HepG2 (cell line): ENCODE results near the gene SMURF2. TPM values are rescaled to one million over a fixed set of nuclear protein-coding genes. Genes with fewer than 3 reads are reported as not detected.

Experiments used
- ATAC-seq: fragments of 200-7000 bp; cut with Tn5 transposase; 3 replicates; pipeline ENCODE4 v1.9.1; 2020; ENCODE audit warnings: mild to moderate bottlenecking, moderate library complexity
- BruUV-seq: library from RNA; stranded (reverse); fragments of 400-500 nt; replicated peaks from 2 replicates; lab custom pipeline; 2021; lab: Mats Ljungman, UMichigan
- CTCF ChIA-PET: fragments of 300-600 bp; formaldehyde crosslinking; extraction: SDS; loops from one replicate; lab custom pipeline; 2021; ENCODE audit warnings: low total read pairs, inconsistent platforms, low intra/inter-chr PET ratio; lab: Yijun Ruan, JAX
- POLR2A ChIA-PET: fragments of 350-600 bp; sonication (Branson Sonifier 250); formaldehyde crosslinking; loops from one replicate; lab custom pipeline; 2020; ENCODE audit warnings: antibody characterized with exemption, inconsistent platforms; lab: Yijun Ruan, JAX
- DNase-seq: peaks from one replicate; pipeline ENCODE4 v3.0.0-alpha.2; 2015; ENCODE audit warnings: low spot score
- FAIRE-seq: peaks from 3 replicates; lab custom pipeline; 2011; peaks lifted over from hg19 to GRCh38; lab: Jason Lieb, UNC
- H2AFZ ChIP-seq: one replicate; pipeline ENCODE4 v1.6.1; 2011; ENCODE audit warnings: low read length, inconsistent platforms
- H3K27ac ChIP-seq: fragments of 300-600 bp; 3 replicates; pipeline ENCODE4 v1.8.0; 2011; ENCODE audit warnings: mixed run types, mild to moderate bottlenecking, mixed read lengths, low read length, inconsistent platforms; ENCODE audit not compliant: insufficient read depth; ENCODE audit errors: extremely low read length
- H3K27me3 ChIP-seq, 2 experiments: fragments of 200-600 bp in 1 of 2; 2 replicates in 1 of 2; 3 replicates in 1 of 2; pipeline versions ENCODE4 v1.6.0 to v1.8.0; 2011; ENCODE audit warnings: low read length in 2 of 2, mild to moderate bottlenecking in 2 of 2, moderate library complexity in 2 of 2, inconsistent platforms in 1 of 2; ENCODE audit not compliant: insufficient read depth in 2 of 2, control insufficient read depth in 1 of 2
- H3K36me3 ChIP-seq, 2 experiments: fragments of 200-600 bp in 1 of 2; replicated peaks in 1 of 2; 2 replicates in 1 of 2; 3 replicates in 1 of 2; pipeline versions ENCODE4 v1.5.1 to v1.8.0; 2011; ENCODE audit warnings: low read length in 2 of 2, inconsistent platforms in 1 of 2; ENCODE audit not compliant: insufficient read depth in 2 of 2, control insufficient read depth in 1 of 2
- H3K4me1 ChIP-seq: 2 replicates; pipeline ENCODE4 v1.5.1; 2012; ENCODE audit warnings: low read length, inconsistent platforms; ENCODE audit not compliant: insufficient read depth
- H3K4me2 ChIP-seq: 2 replicates; pipeline ENCODE4 v1.6.0; 2011; ENCODE audit warnings: low read depth, low read length, inconsistent platforms
- H3K4me3 ChIP-seq, 3 experiments: fragments of 200-600 bp in 1 of 3; sonication (generic), shearing (Covaris generic) in 1 of 3; replicated peaks in 1 of 3; 2 replicates each; pipeline ENCODE4 v1.5.1; 2011 to 2016; ENCODE audit warnings: low read length in 3 of 3, inconsistent platforms in 2 of 3, low read depth in 2 of 3, mild to moderate bottlenecking in 2 of 3, control low read depth in 1 of 3, mixed read lengths in 1 of 3; ENCODE audit not compliant: insufficient read depth in 1 of 3
- H3K79me2 ChIP-seq: one replicate; pipeline ENCODE4 v1.6.1; 2011; ENCODE audit warnings: low read length, inconsistent platforms; ENCODE audit not compliant: insufficient read depth
- H3K9ac ChIP-seq: 2 replicates; pipeline ENCODE4 v1.6.0; 2011; ENCODE audit warnings: mild to moderate bottlenecking, low read depth, low read length, inconsistent platforms; ENCODE audit not compliant: insufficient read depth
- H3K9me3 ChIP-seq: 2 replicates; pipeline ENCODE4 v1.5.1; 2012; ENCODE audit warnings: mild to moderate bottlenecking, low read length
- H4K20me1 ChIP-seq: 2 replicates; pipeline ENCODE4 v1.6.0; 2011; ENCODE audit warnings: inconsistent platforms, mild to moderate bottlenecking, low read length, moderate library complexity; ENCODE audit not compliant: insufficient read depth
- ATRX ChIP-seq: sonication (generic); formaldehyde crosslinking; IDR thresholded peaks from 2 replicates; pipeline ENCODE4 v1.4.0; 2020; ENCODE audit warnings: missing genetic modification reagents, borderline replicate concordance
- MBD4 ChIP-seq: IDR thresholded peaks from 2 replicates; pipeline ENCODE4 v1.6.1; 2012; ENCODE audit warnings: low read length, inconsistent platforms, borderline replicate concordance
- MED8 ChIP-seq: sonication (generic); formaldehyde crosslinking; IDR thresholded peaks from 2 replicates; pipeline ENCODE4 v1.8.1; 2023; ENCODE audit warnings: mild to moderate bottlenecking, missing genetic modification reagents; ENCODE audit not compliant: insufficient replicate concordance
- SMYD3 ChIP-seq: sonication (generic); formaldehyde crosslinking; IDR thresholded peaks from 2 replicates; pipeline ENCODE4 v1.8.1; 2023; ENCODE audit warnings: mild to moderate bottlenecking, missing genetic modification reagents
- XRCC5 ChIP-seq: fragments of 200-400 bp; formaldehyde crosslinking; optimal IDR thresholded peaks from 2 replicates; pipeline ENCODE3; 2017; ENCODE audit warnings: mild to moderate bottlenecking, low read length
- ZNF574 ChIP-seq: sonication (generic); formaldehyde crosslinking; IDR thresholded peaks from 2 replicates; pipeline ENCODE4 v1.4.0; 2020; ENCODE audit warnings: missing genetic modification reagents
- WGBS: methylation state at CpG from one replicate; pipeline ENCODE4 v1.1.6; 2017; ENCODE audit warnings: low lambda C conversion rate; 5-methylcytosine and 5-hydroxymethylcytosine counted together
- in situ Hi-C: cut with HindIII; loops from 2 replicates; pipeline ENCODE4 v1.10.0; 2017; ENCODE audit warnings: low pct_unique_long_range_greater_than_20kb; ENCODE audit not compliant: extremely low pct_ligation_motif_present
- intact Hi-C: fragments of 100-400 bp; cut with micrococcal nuclease; formaldehyde crosslinking; loops from one replicate; pipeline ENCODE4 v1.10.0; 2022; ENCODE audit not compliant: unreplicated experiment
- polyA plus RNA-seq, 8 experiments: library from polyadenylated mRNA; depleted of rRNA in 3 of 8; stranded (reverse) in 7 of 8; unstranded in 1 of 8; fragments of >200 nt; fragmentation: Illumina TruSeq in 4 of 8; extraction: Trizol in 4 of 8; gene quantifications; 2 replicates each; pipeline versions ENCODE4 v1.2.1 to v1.2.3, GENCODE V29; 2011 to 2016; ENCODE audit warnings: low read depth in 4 of 8, missing spikeins in 1 of 8, mixed read lengths in 1 of 8; ENCODE audit not compliant: insufficient read depth in 1 of 8
- total RNA-seq, 5 experiments: library from RNA; depleted of rRNA; stranded (reverse); fragments of >200 nt; fragmentation: Illumina TruSeq; extraction: Trizol; gene quantifications; 2 replicates each; pipeline ENCODE4 v1.2.3, GENCODE V29; 2016; ENCODE audit warnings: low read depth in 1 of 5

The SMURF2 gene
- total and polyA plus RNA-seq, 2 of the 13 experiments (the other 11 are each of a cell fraction or from before 2014, with no cell fraction given): 14.9 to 24.3 TPM

DNA sequence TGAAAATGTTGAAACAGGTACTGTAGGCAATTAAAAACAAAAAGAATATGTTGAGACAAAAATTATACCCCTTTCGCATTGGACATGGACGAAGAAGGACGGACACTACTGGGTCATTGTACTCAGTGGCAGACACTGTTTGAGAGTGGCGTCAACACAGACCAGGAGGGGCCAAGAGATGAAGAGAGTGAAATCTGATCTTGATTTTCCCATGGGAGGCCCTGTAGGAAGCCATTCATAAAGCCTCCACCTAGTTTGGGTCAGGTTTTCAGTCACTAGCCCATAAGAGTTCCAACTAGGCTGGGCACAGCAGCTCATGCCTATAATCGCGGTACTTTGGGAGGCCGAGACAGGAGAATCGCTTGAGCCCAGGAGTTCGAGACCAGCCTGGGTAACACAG is 23.6 kb upstream of the SMURF2 start (continued):
- no peak for TF ChIP-seq XRCC5
- TF ChIP-seq SMYD3 (CRISPR knock-in tag): no peak

- 61% methylated on average over 2 of the region's 2 CpGs for WGBS
- Histone ChIP-seq H3K4me3 (no peak overlapping the region), H3K4me1 (peaks cover 29% of the 10 kb centered on the region), H3K27me3 (no peaks in the 10 kb centered on the region), H4K20me1 (no peaks in the 10 kb centered on the region), H2AFZ (no peak overlapping the region), H3K4me2 (no peak overlapping the region), H3K27ac (no peak overlapping the region), H3K9me3 (no peaks in the 10 kb centered on the region)
- no peak for ATAC-seq
- intact Hi-C loops (no loop called here), in situ Hi-C loops (no loop called here)
- no TSS peak for BruUV-seq
- CTCF ChIA-PET: no interaction called here
- POLR2A ChIA-PET: no interaction called here
- TF ChIP-seq MBD4: no peak
- TF ChIP-seq MED8 (CRISPR knock-in tag): no peak
- TF ChIP-seq, all 625 proteins: peak for 0
- no peaks in the 10 kb centered on the region for H3K79me2 ChIP-seq
- no peak for DNase-seq
- H3K9ac ChIP-seq: no peak overlapping the region
- no peak for FAIRE-seq
- no peaks in the 10 kb centered on the region for H3K36me3 ChIP-seq
Observed at GRCh38 chr17:64683796-64684195, 21.7 kb upstream of the SMURF2 start.

GRCh38 chr17:64682261-64683181 is 20.4 kb upstream of the SMURF2 start:
- Histone ChIP-seq H3K36me3 (no peaks in the 10 kb centered on the region), H3K9ac (no peak overlapping the region), H3K4me3 (no peak overlapping the region), H3K27me3 (no peaks in the 10 kb centered on the region), H3K79me2 (no peaks in the 10 kb centered on the region), H3K4me2 (no peak overlapping the region), H3K9me3 (no peaks in the 10 kb centered on the region), H3K4me1 (peaks cover 16% of the 10 kb centered on the region), H2AFZ (no peak overlapping the region), H3K27ac (no peak overlapping the region), H4K20me1 (no peaks in the 10 kb centered on the region)
- WGBS: 77% methylated on average over 12 of the region's 12 CpGs
- ChIA-PET CTCF (no interaction called here), POLR2A (no interaction called here)
- BruUV-seq: no TSS peak
- TF ChIP-seq ZNF574 (CRISPR knock-in tag) (no peak), ATRX (CRISPR knock-in tag) (no peak)
- ATAC-seq (no peak), FAIRE-seq (no peak), DNase-seq (no peak)
- intact Hi-C loops: no loop called here
- in situ Hi-C loops: no loop called here
